ENCODE results near the gene NCBP2L. TPM values are rescaled to one million over a fixed set of nuclear protein-coding genes. Genes with fewer than 3 reads are reported as not detected.

Gene NCBP2L
- total and polyA plus RNA-seq, 9 of the 15 experiments (the other 6 are each of a cell fraction or from before 2014, with no cell fraction given), result not detected

DNA sequence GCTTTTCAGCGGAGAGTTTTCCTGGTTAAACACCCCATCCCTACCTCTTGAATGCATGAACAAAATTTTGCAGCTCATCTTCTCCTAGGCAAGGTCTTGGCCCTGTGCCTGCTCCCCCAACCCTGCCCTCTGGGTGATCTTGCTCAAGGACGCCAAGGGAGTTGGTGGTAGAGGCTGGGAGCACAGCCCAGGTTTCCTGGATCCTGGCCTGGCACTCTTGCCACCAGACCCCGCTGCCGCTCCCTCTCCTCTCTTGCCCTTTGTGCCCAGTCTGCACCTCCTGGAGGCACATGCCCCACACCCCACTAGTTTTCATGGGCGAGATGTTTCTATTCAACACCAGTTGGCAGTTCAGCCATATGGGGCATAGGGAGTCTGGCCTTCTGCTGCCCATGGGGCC, 39.3 kb upstream of the NCBP2L start:
- WGBS (ENCODE audit: insufficient coverage, low coverage, missing lambda C conversion rate), result 25% methylated on average over 3 of the region's 5 CpGs
- Histone ChIP-seq H3K4me3 (no peak overlapping the region), H4K20me1 (replicated peaks; ENCODE audit: control insufficient read depth, insufficient read depth, low read length) (no peaks in the 10 kb centered on the region), H3K9me3 (replicated peaks; ENCODE audit: control insufficient read depth, insufficient read depth, low read depth, low read length) (no peaks in the 10 kb centered on the region), H3K36me3 (ENCODE audit: control insufficient read depth, insufficient read depth, low read length) (no peaks in the 10 kb centered on the region), H3K27ac (ENCODE audit: extremely low read depth, low read depth, low read length) (no peak overlapping the region), H3K9ac (ENCODE audit: insufficient read depth in 1 of 2, low read depth in 2 of 2, low read length in 2 of 2) (no peak overlapping the region), H3K27me3 (ENCODE audit: control insufficient read depth in 2 of 2, insufficient read depth in 2 of 2, low read length in 2 of 2) (0 out of 5 replicates have a peak, but pooled peaks cover 0 to 11% of the 10 kb centered on the region in 2 experiments), H2AFZ (ENCODE audit: low read depth, low read length) (no peak overlapping the region), H3K4me2 (ENCODE audit: insufficient read depth, low read length) (no peak overlapping the region), H3K9me1 (ENCODE audit: control insufficient read depth, insufficient read depth, low read length) (no peaks in the 10 kb centered on the region), H3K4me1 (replicated peaks in 1 of 2; ENCODE audit: control insufficient read depth in 2 of 2, insufficient read depth in 2 of 2, low read length in 2 of 2) (peaks cover 12 to 18% of the 10 kb centered on the region in 2 experiments; a peak in 4 of 5 replicates), H3K79me2 (ENCODE audit: control insufficient read depth, insufficient read depth, low read length) (no peaks in the 10 kb centered on the region)
- in situ Hi-C loops (cut with MboI) (no loop called here), intact Hi-C loops (cut with micrococcal nuclease) (no loop called here)
- ChIA-PET POLR2A (no interaction called here), CTCF (ENCODE audit: low intra/inter-chr PET ratio) (no interaction called here)
- FAIRE-seq, result no peak
- no peak for ATAC-seq
- BruUV-seq (replicated peaks), result no TSS peak
- DNase-seq (ENCODE audit: extremely low read depth in 1 of 4, low spot score in 3 of 4), result no peak
- TF ChIP-seq HEY1 (CRISPR knock-in tag; IDR thresholded peaks at IDR 0.05; ENCODE audit: borderline replicate concordance) (no peak), POLR2B (IDR thresholded peaks at IDR 0.05; ENCODE audit: low read depth, partially characterized antibody) (no peak), DDX20 (tag; IDR thresholded peaks at IDR 0.05; ENCODE audit: low read depth) (no peak), RBFOX2 (IDR thresholded peaks at IDR 0.05; ENCODE audit: low read depth, low read length) (no peak), MEF2D (tag; conservative IDR thresholded peaks at IDR 0.05; ENCODE audit: low read depth) (no peak), RBM17 (IDR thresholded peaks at IDR 0.05; ENCODE audit: borderline replicate concordance, low read depth, low read length) (no peak), ZNF707 (CRISPR knock-in tag; conservative IDR thresholded peaks at IDR 0.05) (no peak), RB1 (IDR thresholded peaks at IDR 0.05; ENCODE audit: low read depth) (no peak), POU5F1 (IDR thresholded peaks at IDR 0.05; ENCODE audit: borderline replicate concordance, low read depth, low read length, partially characterized antibody) (no peak), ZNF695 (CRISPR knock-in tag; IDR thresholded peaks at IDR 0.05) (no peak), ZNF75A (CRISPR knock-in tag; IDR thresholded peaks at IDR 0.05) (no peak)
- TF ChIP-seq, protein P1, sequence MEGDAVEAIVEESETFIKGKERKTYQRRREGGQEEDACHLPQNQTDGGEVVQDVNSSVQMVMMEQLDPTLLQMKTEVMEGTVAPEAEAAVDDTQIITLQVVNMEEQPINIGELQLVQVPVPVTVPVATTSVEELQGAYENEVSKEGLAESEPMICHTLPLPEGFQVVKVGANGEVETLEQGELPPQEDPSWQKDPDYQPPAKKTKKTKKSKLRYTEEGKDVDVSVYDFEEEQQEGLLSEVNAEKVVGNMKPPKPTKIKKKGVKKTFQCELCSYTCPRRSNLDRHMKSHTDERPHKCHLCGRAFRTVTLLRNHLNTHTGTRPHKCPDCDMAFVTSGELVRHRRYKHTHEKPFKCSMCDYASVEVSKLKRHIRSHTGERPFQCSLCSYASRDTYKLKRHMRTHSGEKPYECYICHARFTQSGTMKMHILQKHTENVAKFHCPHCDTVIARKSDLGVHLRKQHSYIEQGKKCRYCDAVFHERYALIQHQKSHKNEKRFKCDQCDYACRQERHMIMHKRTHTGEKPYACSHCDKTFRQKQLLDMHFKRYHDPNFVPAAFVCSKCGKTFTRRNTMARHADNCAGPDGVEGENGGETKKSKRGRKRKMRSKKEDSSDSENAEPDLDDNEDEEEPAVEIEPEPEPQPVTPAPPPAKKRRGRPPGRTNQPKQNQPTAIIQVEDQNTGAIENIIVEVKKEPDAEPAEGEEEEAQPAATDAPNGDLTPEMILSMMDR (IDR thresholded peaks at IDR 0.05 in 2 of 3, conservative IDR thresholded peaks at IDR 0.05 in 1 of 3; ENCODE audit: insufficient read depth in 2 of 3, low read depth in 1 of 3, low read length in 3 of 3), result no peak
- TF ChIP-seq, protein P2, sequence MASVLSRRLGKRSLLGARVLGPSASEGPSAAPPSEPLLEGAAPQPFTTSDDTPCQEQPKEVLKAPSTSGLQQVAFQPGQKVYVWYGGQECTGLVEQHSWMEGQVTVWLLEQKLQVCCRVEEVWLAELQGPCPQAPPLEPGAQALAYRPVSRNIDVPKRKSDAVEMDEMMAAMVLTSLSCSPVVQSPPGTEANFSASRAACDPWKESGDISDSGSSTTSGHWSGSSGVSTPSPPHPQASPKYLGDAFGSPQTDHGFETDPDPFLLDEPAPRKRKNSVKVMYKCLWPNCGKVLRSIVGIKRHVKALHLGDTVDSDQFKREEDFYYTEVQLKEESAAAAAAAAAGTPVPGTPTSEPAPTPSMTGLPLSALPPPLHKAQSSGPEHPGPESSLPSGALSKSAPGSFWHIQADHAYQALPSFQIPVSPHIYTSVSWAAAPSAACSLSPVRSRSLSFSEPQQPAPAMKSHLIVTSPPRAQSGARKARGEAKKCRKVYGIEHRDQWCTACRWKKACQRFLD (CRISPR knock-in tag; IDR thresholded peaks at IDR 0.05), result no peak
- TF ChIP-seq, protein P3, sequence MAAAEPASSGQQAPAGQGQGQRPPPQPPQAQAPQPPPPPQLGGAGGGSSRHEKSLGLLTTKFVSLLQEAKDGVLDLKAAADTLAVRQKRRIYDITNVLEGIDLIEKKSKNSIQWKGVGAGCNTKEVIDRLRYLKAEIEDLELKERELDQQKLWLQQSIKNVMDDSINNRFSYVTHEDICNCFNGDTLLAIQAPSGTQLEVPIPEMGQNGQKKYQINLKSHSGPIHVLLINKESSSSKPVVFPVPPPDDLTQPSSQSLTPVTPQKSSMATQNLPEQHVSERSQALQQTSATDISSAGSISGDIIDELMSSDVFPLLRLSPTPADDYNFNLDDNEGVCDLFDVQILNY (CRISPR knock-in tag; IDR thresholded peaks at IDR 0.05), result no peak
- TF ChIP-seq, protein P4, sequence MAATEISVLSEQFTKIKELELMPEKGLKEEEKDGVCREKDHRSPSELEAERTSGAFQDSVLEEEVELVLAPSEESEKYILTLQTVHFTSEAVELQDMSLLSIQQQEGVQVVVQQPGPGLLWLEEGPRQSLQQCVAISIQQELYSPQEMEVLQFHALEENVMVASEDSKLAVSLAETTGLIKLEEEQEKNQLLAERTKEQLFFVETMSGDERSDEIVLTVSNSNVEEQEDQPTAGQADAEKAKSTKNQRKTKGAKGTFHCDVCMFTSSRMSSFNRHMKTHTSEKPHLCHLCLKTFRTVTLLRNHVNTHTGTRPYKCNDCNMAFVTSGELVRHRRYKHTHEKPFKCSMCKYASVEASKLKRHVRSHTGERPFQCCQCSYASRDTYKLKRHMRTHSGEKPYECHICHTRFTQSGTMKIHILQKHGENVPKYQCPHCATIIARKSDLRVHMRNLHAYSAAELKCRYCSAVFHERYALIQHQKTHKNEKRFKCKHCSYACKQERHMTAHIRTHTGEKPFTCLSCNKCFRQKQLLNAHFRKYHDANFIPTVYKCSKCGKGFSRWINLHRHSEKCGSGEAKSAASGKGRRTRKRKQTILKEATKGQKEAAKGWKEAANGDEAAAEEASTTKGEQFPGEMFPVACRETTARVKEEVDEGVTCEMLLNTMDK (IDR thresholded peaks at IDR 0.05; ENCODE audit: borderline replicate concordance, insufficient read depth, low read depth, low read length, poor library complexity, severe bottlenecking), result no peak
